ENCODE data around the gene RARRES2.
"Not testable (repeated sequence)": the region's sequence is repeated elsewhere in the genome, so short reads cannot be mapped to it uniquely, and the experiment has no call there.

Gene RARRES2

DNA sequence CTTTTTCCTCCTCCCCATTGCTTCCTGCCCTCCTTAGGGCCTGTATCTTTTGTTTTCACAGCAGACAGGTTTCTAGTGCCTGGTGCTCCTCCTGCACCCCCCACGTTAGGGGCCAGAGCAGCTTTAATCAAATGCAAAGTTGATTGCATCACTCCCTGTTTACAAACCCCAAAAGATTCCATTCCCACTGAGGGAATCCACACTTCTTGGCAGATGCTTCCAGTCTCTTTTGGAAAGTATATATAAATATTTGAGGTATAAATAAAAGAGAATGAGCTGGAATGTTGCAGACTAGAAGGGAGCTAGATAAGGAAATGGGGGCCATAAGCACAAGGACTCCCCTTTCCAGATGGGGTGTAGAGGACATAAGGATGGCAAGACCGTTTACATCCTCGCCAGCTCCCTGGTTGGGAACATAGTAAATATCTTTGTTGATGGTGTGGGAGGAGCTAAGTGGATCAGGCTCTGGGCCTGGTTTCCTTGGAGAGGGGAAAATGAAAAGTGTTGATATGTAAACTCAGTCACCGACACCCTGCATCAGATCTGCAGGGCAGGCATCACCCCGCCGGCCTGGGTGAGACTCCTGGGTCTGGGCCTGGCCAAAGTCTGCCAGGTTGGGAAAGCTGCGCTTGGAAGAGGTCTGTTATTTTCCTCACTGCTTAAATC lies 6.2 kb downstream of the RARRES2 start:
- no peak for DNase-seq

DNA sequence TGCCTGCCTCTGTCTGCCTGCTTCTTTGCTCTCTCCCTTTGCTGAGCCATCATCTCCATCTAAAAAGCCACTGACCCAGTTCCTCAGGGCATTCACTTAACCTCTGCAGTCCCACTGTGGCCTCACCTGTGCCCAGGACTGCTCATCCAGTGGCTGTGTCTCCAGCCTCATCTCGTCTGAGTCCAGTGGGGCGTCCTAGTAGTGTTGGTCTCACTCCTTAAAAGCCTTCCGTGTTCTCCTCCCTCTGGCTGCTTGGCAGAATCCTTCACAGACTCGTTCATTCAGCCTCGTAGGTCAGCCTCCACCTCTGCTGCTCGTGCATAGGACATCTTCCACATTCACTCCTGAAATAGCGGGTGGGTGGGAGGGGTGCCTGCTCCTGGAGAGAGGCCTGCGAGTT lies 7.3 kb downstream of the RARRES2 start:
- no peak for DNase-seq

DNA sequence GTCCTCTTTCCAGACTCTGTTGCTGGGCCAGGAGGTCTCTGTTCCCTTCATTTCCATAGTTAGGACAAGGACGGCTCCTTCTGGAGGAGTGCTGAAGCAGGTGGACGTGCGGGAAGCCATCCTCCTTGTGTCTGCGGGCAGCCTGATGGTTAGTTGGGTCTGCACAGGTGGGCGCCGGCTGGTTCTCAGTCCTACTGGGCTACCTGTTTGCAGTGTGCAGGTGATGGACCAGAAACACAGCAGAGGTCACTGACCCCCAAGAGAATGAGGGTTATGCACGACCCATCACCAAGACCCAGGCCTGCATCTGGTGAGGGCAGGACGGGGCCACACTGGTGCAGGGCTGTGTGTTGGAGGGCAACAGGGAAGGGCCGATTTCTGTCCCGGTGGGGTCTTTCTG lies 7.8 kb downstream of the RARRES2 start:
- DNase-seq: no peak

DNA sequence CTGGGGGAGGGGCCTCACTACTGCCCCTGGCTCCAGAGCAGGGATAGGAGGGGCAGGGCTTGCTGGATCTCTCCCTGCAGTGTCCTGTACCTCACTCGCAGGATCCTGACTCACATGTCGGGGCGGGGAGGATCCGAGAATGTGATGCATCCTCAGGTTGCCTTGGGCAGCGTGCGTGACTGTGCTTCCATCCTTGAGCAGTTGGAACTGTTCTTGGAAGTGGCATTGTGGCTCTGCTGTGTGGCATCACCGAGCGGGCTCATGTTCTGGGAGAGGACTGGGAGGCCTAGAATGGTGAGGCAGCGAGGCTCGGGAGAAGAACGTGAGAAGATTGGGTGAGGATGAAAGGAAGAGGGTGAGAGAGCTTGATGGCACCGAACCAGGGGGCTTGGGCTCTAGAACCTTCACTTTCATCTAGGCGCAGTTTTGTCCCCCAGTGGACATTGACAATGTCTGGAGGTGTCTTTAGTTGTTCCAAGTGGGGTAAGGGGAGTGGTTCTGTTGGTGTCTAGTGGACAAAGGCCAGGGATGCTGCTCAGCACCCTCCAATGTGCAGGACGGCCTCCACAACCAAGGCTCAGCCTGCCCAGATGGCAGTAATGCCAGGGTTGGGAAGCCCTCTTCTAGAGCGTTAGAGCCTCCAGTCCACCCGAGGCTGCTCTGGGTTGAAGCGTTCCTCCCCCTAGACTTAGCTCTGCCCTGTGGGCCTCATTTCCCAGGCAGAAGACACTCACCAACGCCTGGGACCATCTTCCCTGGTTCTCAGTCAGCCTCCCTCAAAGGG lies 8.4 kb downstream of the RARRES2 start:
- DNase-seq: no peak

DNA sequence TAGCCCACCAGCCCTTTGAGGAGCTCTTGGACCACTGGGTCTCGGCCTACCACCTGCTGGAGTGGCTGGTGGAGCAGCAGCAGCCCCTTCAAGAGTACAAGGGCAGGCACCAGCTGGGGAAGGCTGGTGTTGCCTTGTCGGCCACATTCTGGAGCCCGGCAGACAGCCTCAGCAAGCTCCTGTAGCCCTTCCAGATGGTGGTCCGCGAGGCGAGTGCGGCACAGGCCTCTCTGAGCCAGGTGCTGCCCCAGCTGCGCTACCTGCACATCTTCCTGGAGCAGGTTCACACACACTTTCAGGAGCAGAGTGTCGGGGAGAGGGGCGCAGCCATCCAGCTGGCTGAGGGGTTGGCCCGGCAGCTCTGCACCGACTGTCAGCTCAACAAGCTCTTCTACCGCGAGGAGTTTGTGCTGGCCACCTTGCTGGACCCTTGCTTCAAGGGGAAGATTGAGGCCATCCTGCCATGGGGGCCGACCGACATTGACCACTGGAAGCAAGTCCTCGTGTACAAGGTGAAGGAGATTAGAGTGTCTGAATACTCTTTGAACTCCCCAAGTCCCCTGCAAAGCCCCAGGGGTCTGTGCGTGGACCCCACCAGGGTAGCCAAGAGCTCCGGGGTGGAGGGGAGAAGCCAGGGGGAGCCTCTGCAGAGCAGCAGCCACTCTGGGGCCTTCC lies 11.1 kb downstream of the RARRES2 start:
- no peak for DNase-seq

DNA sequence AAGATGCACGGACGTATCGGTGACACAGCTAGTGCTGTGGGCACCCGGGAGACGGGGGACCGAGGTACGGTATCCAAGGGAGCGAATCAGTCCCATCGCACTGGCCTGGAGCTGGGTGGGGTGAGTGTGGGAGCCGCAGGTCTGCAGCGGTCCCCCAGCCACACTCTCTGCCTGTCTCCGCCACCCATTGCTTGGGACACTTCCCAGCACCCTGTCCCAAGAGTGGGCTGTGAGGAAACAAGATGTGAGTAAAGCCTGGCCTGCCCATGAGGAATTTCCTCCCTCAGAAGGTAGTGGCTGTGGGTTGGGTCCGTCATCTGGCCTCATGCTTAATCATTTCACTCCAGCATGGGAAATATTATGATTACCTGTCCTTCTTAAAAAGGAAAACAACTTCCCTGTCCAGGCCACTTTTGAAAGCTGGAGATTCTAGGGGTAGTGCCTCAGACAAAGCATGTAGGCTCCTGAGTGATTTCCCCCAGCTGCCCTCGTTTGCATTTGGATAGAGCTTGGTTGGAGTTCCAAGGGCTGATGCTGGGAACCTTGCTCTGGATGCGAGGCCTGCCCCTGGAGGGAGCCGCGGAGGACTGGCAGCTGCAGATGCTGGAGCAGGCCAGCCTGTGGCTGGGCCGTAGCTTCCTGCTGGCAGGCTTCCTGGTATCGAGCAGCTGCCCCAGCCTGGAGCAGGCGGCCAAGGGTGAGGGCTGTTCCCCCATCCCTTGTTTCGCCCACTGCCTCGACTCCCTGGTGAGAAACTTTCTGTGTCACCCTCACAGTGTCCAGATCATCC lies 11.9 kb downstream of the RARRES2 start:
- DNase-seq: no peak

DNA sequence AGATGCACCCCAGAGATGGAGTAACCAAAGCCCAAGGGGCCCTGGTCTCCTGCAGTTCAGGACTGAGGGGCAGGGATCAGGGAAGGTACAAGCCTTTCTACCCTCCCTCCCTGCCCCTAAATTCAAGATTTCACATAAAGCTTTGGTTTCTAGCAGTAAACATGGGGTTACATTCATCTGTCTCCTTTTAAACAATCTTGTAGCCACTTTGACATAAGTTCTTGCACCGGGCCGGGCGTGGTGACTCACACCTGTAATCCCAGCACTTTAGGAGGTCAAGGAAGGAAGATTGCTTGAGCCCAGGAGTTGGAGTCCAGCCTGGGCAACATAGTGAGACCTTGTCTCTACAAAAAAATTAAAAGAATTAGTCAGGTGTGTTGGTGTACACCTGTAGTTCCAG lies 14.1 kb downstream of the RARRES2 start:
- no peak for DNase-seq

DNA sequence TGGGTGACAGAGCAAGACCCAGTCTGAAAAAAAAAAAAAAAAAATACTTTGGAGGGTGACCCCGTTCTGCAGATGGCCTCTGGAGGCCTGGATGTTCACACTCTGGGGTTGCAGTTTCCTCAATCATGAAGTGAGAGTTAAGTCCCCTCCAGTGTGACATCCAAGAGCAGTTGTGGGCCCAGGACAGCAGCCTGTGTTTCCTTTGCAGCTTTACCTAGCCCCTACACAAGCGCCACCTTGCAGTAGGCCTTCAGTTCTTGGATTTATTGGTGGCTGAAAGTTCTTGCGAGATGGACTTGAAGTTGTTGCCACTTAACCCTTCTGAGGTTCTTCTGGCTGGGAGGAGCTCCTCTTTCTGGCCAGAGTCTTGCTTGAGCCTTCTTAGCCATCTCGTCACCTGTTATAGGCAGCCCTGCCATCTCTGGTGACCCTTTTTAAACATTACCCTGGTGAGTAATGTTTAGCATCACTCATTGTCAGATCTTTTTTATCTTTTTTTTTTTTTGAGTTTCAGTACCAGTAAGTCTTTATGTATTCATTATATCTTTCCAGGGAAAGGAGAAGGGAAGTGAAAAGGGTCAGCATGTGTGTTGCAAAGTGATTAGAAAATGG lies 14.7 kb downstream of the RARRES2 start:
- no peak for DNase-seq

DNA sequence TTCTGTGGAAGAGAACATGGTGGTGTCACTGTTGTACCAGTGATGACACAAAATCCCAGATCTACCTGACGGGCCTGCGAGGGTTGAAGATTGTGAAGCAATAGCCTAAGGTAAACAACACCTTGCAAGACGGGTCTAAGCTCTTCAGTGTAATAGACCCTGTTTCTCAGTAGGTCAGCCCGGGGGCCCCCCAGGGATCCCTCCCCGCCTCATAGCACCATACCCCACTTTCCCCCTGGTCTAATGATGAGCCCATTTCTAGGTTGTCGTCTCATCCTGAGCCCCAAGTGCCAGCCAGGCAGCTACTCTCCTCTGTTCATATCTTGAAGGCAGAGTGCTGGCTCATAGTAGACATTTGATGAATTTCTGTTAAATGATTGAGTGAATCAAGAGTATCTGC lies 15.5 kb downstream of the RARRES2 start:
- no peak for DNase-seq

DNA sequence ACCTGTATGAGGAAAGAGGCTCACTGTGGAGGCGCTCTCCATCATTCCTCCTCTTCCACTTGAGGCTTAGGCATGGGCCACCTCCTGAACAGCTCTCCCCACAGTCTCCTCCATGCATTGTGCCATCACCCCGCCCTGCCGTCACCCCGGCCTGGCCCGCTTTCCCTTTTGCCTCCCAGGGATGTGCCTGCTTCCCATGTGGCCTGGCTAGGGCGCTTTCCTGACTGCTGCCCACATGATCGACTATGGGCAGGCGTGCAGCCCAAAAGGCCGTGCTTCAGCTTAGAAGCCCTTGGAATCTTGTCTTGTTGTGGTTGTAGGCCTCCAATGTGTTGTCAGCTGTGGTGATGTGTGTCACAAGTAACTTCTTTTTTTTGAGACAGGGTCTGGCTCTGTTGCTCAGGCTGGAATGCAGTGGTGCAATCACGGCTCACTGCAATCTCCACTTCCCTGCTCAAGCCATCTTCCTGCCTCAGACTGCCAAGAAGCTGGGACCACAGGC lies 16.3 kb downstream of the RARRES2 start:
- DNase-seq: no peak

DNA sequence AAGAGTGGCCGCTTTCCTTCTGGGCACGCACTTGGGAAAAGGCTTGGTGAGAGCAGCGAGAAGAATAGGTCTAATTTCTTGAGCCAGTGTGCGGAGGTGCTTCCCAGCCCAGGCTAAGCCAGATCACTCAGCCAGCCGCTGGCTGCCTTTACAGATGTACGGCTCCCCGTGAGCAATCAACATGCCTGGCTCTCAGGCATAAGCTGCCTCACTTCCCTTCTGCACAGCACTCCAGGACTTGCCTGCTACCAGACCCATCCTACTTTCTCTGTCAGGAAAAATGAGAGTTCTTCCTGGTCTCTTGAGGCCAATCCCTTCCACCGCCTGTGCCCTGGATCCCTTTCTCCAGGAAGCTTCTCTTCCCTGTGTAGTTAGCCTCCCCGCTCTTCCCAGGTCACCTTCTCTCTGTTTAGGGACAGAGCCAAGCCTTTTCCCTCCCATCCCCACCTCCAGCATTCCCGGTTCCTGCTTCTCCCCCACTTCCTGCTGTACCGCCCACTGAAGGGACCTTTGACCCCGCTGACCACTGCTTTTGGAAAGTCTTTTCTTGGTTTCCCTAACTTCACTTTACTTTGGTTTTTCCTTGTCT lies 17.0 kb downstream of the RARRES2 start:
- DNase-seq: no peak

DNA sequence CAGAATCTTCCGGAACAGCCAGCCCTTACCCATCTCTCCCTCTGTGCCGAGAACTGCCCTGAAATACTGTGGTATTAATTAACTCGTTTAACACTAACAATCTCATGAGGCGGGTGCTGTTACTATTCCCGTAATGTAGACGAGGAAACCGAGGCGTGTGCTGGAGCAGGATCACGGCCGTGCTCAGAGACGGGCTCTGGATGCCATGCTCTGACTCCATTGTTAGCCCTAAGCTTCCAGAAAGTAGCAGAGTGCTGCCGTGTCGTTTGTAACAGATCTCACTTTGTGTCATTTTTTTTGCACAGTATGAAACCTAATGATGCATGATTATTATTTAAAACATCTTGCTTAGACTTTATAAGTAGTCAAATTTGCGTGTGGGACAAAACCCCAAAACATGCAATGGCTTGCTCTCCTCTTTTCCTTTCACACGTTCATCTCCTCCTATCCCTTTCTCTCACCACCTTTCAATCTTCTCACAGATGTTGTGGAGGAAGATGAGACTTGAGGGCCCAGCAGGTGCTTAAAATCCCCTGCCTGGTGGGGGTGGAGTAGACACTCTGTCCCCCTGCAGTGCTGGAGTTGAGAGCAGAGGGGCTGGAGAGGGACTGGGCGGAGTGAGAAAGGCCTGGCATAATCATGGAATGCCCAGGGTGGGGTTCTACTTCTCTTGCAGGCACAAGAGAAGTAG lies 17.6 kb downstream of the RARRES2 start:
- no peak for DNase-seq

DNA sequence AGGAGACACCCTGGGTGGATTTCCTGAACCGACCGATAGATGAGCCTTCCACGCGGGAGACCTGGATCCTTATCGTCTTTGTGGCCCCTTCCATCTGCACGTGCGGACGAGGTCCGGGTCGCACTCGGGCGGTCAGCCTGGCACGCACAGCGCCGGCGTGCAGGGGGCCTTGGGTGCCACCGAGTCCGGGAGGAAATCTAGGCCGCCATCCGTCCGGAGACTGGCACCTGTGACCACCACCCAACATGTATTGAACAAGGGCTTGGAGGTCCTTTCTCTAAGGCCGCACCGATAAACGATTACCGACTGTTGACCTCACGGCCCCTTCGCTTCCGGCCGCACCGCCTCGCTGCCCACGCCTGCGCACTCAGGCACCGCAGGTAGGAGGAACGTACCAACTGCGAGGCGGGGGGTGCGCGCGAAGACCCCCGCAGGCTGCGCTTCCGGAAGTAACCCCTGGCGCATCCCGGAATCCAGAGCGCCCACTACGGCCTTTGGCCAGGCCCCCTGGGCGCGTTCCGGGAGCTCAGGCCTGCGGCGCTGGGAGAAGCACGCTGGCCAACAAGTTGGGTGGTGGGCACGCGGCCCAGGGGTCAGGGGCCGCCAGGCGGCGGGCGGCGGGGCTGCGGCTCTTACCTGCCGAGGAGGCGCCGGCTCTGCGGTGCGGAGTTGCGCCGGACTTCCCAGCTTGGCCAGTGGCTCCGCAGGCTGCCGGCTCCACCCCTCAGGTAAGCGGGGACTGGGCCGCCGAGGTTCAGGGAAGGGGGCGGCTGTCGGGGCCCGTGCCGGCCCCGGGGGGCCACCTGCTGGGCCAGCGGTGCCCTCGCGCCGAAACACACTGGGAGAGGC lies 18.4 kb downstream of the RARRES2 start, which contains the start of the genes ACTR3C and LRRC61:
TSS of gene ACTR3C (minus strand) at position 713 of the 849 bp plus-strand sequence. CDS start 28,249 bp downstream, outside the sequence.
TSS of gene LRRC61 (plus strand) at position 523 of the 849 bp plus-strand sequence. CDS start 13,507 bp downstream, outside the sequence.
- peak; percentile 76 for DNase-seq

DNA sequence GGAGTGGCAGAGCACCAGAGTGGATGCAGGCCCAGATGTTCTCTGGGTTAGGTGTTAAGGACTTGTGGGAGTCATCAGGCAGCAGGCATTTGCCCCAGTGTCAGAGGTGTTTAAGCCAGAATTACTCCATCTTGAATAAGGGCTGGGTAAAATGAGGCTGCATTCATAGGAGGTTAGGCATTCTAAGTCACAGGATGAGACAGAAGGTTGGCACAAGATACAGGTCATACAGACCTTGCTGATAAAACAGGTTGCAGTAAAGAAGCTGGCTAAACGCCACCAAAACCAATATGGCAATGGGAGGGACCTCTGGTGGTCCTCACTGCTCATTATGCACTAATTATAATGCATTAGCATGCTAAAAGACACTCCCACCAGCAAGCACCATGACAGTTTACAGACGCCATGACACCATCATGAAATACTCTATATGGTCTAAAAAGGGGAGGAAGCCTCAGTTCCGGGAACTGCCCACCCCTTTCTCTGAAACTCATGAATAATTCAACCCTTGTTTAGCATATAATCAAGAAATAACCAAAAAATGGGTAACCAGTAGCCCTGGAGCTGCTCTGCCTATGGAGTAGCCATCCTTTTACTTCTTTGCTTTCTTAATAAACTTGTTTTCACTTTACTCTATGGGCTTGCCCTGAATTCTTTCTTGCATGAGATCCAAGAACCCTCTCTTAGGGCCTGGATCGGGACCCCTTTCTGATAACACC lies 19.2 kb downstream of the RARRES2 start:
- DNase-seq: no peak

DNA sequence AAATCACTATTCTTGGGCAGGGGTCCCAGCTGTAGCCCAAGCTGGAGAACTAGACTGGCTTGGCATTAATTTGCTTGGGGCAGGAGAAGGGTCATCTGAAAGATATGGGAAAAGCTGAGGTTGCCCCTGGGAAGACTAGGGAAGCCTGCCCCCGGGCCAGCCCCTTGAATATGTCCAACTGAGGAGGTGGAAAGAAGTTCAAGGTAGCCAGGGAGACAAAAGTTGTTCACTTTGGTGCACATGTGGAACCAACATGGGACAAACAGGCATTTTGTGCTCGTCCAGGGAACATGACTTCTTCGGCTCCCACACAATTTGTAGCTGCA lies 19.7 kb downstream of the RARRES2 start:
- no peak for DNase-seq

DNA sequence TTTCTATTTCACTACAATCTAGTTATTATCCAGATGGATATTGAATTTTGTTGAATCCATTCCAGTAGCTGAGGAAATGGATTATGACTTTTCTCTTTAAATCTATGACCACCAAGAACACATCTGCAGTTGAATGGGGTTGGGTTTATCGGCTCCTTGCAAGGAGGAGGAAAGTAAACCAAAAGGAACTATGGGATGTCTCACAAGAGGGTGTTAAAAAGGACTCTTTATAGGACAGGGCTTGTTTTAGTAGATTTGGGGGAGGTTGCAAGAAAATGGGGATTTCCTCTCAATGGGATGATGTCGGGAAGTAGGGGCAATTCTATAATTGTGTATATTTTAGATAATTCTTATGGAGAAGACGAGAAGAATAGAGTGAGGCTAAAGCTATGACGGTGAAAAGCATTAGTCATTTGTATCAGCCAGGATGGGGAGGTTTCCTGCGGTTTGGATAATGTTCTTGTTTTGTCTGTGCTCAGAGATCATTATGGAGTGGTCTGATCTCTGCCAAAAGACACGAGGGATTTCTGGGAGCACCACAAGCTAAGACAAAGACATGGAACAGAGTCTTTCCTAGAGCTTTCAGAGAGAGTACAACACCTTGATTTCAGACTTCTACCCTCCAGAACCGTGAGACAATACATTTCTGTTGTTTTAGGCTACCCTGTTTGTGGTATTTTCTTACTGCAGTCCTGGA lies 23.5 kb downstream of the RARRES2 start:
- DNase-seq: no peak

DNA sequence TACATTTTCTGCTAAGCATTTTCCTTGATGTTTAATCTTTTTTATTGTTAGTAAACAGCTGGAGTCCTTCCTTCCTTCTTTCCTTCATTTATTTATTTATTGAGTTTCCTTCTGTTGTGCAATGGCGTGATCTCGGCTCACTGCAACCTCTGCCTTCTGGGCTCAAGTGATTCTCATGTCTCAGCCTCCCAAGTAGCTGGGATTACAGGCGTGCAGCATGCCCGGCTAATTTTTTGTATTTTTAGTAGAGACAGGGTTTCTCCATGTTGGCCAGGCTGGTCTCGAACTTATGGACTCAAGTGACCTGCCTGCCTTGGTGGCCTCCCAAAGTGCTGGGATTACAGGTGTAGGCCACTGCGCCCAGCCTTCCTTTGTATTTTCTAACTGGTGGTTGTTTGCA lies 24.4 kb downstream of the RARRES2 start:
- not testable (repeated sequence) for DNase-seq

DNA sequence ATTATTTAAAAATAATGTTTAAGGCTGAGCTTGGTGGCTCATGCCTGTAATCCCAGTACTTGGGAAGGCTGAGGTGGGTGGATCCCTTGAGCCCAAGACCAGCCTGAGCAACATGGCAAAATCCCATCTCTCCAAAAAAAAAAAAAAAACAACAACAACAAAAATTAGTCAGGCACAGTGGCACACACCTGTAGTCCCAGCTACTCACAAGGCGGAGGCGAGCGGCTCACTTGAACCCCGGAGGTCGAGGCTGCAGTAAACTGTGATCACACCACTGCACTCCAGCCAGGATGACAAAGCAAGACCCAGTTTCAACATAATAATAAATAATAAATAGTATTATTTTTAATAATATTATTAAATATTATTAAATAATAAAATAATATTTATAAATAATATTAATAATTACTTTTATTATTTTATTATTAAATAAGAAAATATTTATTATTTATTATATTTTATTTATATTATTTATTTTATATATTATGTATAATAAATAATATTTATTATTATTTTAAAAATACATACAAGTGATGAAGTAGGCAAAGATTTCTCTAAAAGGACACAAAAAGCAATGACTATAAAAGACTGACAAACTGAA lies 26.7 kb downstream of the RARRES2 start:
- DNase-seq: no peak

DNA sequence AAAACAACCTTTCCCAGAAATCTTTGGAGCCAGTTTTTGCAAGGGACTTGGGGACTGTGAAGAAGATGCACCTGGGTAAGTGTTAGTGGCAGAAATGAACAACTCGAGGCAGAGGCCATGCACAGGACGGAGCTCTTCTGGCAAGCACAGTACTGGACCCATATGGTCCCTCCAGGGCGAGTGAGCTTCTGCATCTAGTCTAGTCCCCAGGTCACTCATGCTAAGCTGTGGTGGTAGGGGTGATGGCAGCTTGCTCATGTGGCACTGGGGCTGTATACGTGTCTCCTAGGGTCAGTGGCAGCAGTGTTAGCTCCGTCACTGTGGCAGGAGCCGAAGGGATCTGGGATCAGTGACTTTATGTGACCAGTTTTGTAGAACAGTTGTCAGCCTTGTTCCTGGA lies 27.6 kb downstream of the RARRES2 start:
- DNase-seq: no peak
